GM21423 (cell line): ENCODE data around the gene TRPM2.
"Not testable (repeated sequence)": the region's sequence is repeated elsewhere in the genome, so short reads cannot be mapped to it uniquely, and the experiment has no call there.

Experiments used
- ATAC-seq: cut with Tn5 transposase; IDR thresholded peaks from one replicate; pipeline ENCODE4 v1.9.1; 2021; ENCODE audit warnings: mild to moderate bottlenecking, moderate library complexity; ENCODE audit not compliant: unreplicated experiment

Gene TRPM2

GRCh38 chr21:44333509-44334328 is 19.7 kb upstream of the TRPM2 start:
- ATAC-seq, result no peak

- no peak for ATAC-seq
Measured at GRCh38 chr21:44334329-44335030, 18.9 kb upstream of the TRPM2 start.

- ATAC-seq, result no peak
Measured at GRCh38 chr21:44335266-44336059, 18.0 kb upstream of the TRPM2 start.

GRCh38 chr21:44337449-44337848 is 16.0 kb upstream of the TRPM2 start:
- no peak for ATAC-seq

- no peak for ATAC-seq
Measured at GRCh38 chr21:44337941-44338895, 15.2 kb upstream of the TRPM2 start.

GRCh38 chr21:44338971-44339910 is 14.2 kb upstream of the TRPM2 start, which contains the start of gene CFAP410:
Gene CFAP410 (minus strand): TSS chr21:44339390. CDS start chr21:44339194, 196 bp downstream.
- peak; percentile 87 for ATAC-seq

GRCh38 chr21:44341726-44342458 is 11.5 kb upstream of the TRPM2 start:
- ATAC-seq, result not testable (repeated sequence)

GRCh38 chr21:44342981-44343380 is 10.4 kb upstream of the TRPM2 start:
- ATAC-seq, result not testable (repeated sequence)

- ATAC-seq, result no peak
Measured at GRCh38 chr21:44344541-44345183, 8.8 kb upstream of the TRPM2 start.

- no peak for ATAC-seq
Measured at GRCh38 chr21:44345495-44345894, 7.9 kb upstream of the TRPM2 start.

GRCh38 chr21:44347911-44348451 is 5.4 kb upstream of the TRPM2 start:
- ATAC-seq, result no peak

GRCh38 chr21:44348861-44349260 is 4.6 kb upstream of the TRPM2 start:
- ATAC-seq, result no peak

- ATAC-seq, result no peak
Measured at GRCh38 chr21:44349416-44349846, 4.0 kb upstream of the TRPM2 start.

GRCh38 chr21:44349847-44350772 is 3.3 kb upstream of the TRPM2 start:
- no peak for ATAC-seq

GRCh38 chr21:44350773-44351481 is 2.5 kb upstream of the TRPM2 start:
- ATAC-seq, result no peak
